ENCODE data around the gene OR2F1. TPM values are rescaled to one million over a fixed set of nuclear protein-coding genes. Genes with fewer than 3 reads are reported as not detected.

The OR2F1 gene
- total RNA-seq, result under 0.01 TPM in 1 of 2 replicates, not detected in the other

GRCh38 chr7:143954544-143954943, at the start of gene OR2F1:
Gene OR2F1 (plus strand): TSS chr7:143954844. CDS start chr7:143959971, 5,127 bp downstream.

GRCh38 chr7:143934526-143935325, 19.9 kb upstream of the OR2F1 start, which contains the start of gene OR2F2:
Gene OR2F2 (plus strand): TSS chr7:143935233. CDS start chr7:143935233, 0 bp downstream.

GRCh38 chr7:144000020-144000419, 45.4 kb downstream of the OR2F1 start, which contains the start of gene OR6B1:
Gene OR6B1 (plus strand): TSS chr7:144000320. CDS start chr7:144003997, 3,677 bp downstream.

Other genes starting within 250 kb of the OR2F1 start
- 0.32 and 1.5 TPM in 2 replicates for gene CTAGE6, start 197.1 kb upstream of the OR2F1 start, total RNA-seq
- gene TCAF1, start 52.7 kb upstream of the OR2F1 start, total RNA-seq, result 20.1 and 53.7 TPM in 2 replicates
- gene OR2F2, start 19.6 kb upstream of the OR2F1 start, total RNA-seq, result not detected in 2 replicates
- not detected in 2 replicates for gene OR6B1, start 45.5 kb downstream of the OR2F1 start, total RNA-seq
- gene OR2A5, start 94.1 kb downstream of the OR2F1 start, total RNA-seq, result not detected in 2 replicates
- not detected in 2 replicates for gene OR2A25, start 115.0 kb downstream of the OR2F1 start, total RNA-seq
- gene OR2A12, start 131.4 kb downstream of the OR2F1 start, total RNA-seq, result not detected in 2 replicates
- not detected in 2 replicates for gene OR2A2, start 154.7 kb downstream of the OR2F1 start, total RNA-seq
- not detected in 2 replicates for gene OR2A14, start 168.3 kb downstream of the OR2F1 start, total RNA-seq
- not detected in 2 replicates for gene CTAGE4, start 228.6 kb downstream of the OR2F1 start, total RNA-seq
- gene ARHGEF35, start 241.0 kb downstream of the OR2F1 start, total RNA-seq, result 0.06 and 0.32 TPM in 2 replicates

All from bladder microvascular endothelial cell (primary cell).